Activated CD4-positive, alpha-beta T cell treated with anti-CD3 and anti-CD28 coated beads, Interleukin-2, amount 50 U/mL, for 1 hour (primary cell): ENCODE measurements around the gene DVL1.
A peak's percentile ranks its signal among the peaks of the same experiment; 100 is the strongest.

Source experiments
- DNase-seq: peaks from one replicate; pipeline ENCODE4 v3.0.0-alpha.2; 2020

Gene DVL1

GRCh38 chr1:1308756-1309250 lies 40.4 kb downstream of the DVL1 start:
- DNase-seq: no peak

- DNase-seq: peak; percentile 86
Measured at GRCh38 chr1:1307923-1308755, 41.1 kb downstream of the DVL1 start, which contains the start of the genes ACAP3 and PUSL1. ACAP3 (minus strand) TSS chr1:1307930; CDS start chr1:1307815, 115 bp downstream. PUSL1 (plus strand) TSS chr1:1308597; CDS start chr1:1308644, 47 bp downstream.

- DNase-seq: no peak
Measured at GRCh38 chr1:1307261-1307922, 41.8 kb downstream of the DVL1 start.

- DNase-seq: no peak
Measured at GRCh38 chr1:1306661-1307260, 42.5 kb downstream of the DVL1 start.

- no peak for DNase-seq
Measured at GRCh38 chr1:1306070-1306660, 43.1 kb downstream of the DVL1 start.

GRCh38 chr1:1305300-1306069 lies 43.7 kb downstream of the DVL1 start:
- DNase-seq: peak; percentile 65

GRCh38 chr1:1304331-1305299 lies 44.6 kb downstream of the DVL1 start:
- DNase-seq: no peak

- no peak for DNase-seq
Measured at GRCh38 chr1:1303736-1304135, 45.5 kb downstream of the DVL1 start.

- no peak for DNase-seq
Measured at GRCh38 chr1:1302951-1303509, 46.2 kb downstream of the DVL1 start.

GRCh38 chr1:1302006-1302430 lies 47.2 kb downstream of the DVL1 start:
- no peak for DNase-seq

GRCh38 chr1:1300352-1300739 lies 48.9 kb downstream of the DVL1 start:
- no peak for DNase-seq

- no peak for DNase-seq
Measured at GRCh38 chr1:1299686-1300351, 49.4 kb downstream of the DVL1 start.

GRCh38 chr1:1298861-1299685 lies 50.1 kb downstream of the DVL1 start:
- no peak for DNase-seq

- DNase-seq: no peak
Measured at GRCh38 chr1:1297802-1298424, 51.3 kb downstream of the DVL1 start.

- DNase-seq: no peak
Measured at GRCh38 chr1:1296070-1297061, 52.9 kb downstream of the DVL1 start.

GRCh38 chr1:1295154-1295923 lies 53.9 kb downstream of the DVL1 start:
- DNase-seq: no peak
